ENCODE measurements around the gene MED8.

- no peak for TF ChIP-seq TARDBP (IDR thresholded peaks at IDR 0.05)
- TF ChIP-seq KLF6 (CRISPR knock-in tag; IDR thresholded peaks at IDR 0.05; ENCODE audit: borderline replicate concordance) = no peak
- no peak for TF ChIP-seq RFX5 (IDR thresholded peaks at IDR 0.05; ENCODE audit: low read depth, low read length)
- TF ChIP-seq POLR2A (conservative IDR thresholded peaks at IDR 0.05) = no peak
- TF ChIP-seq SMAD3 (CRISPR knock-in tag; conservative IDR thresholded peaks at IDR 0.05) = no peak
- TF ChIP-seq NCOA1 (IDR thresholded peaks at IDR 0.05; ENCODE audit: low read depth) = no peak
- TF ChIP-seq USF1 (CRISPR knock-in tag; IDR thresholded peaks at IDR 0.05) = no peak
- TF ChIP-seq EGR1 (conservative IDR thresholded peaks at IDR 0.05) = no peak
- TF ChIP-seq, protein P1, sequence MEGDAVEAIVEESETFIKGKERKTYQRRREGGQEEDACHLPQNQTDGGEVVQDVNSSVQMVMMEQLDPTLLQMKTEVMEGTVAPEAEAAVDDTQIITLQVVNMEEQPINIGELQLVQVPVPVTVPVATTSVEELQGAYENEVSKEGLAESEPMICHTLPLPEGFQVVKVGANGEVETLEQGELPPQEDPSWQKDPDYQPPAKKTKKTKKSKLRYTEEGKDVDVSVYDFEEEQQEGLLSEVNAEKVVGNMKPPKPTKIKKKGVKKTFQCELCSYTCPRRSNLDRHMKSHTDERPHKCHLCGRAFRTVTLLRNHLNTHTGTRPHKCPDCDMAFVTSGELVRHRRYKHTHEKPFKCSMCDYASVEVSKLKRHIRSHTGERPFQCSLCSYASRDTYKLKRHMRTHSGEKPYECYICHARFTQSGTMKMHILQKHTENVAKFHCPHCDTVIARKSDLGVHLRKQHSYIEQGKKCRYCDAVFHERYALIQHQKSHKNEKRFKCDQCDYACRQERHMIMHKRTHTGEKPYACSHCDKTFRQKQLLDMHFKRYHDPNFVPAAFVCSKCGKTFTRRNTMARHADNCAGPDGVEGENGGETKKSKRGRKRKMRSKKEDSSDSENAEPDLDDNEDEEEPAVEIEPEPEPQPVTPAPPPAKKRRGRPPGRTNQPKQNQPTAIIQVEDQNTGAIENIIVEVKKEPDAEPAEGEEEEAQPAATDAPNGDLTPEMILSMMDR (IDR thresholded peaks at IDR 0.05 in 2 of 3, conservative IDR thresholded peaks at IDR 0.05 in 1 of 3; ENCODE audit: insufficient read depth in 2 of 3, low read depth in 1 of 3, low read length in 3 of 3) = no peak
Observed at GRCh38 chr1:43395523-43395922, 5.9 kb upstream of the MED8 start.
